Erythroblast (primary cell): Measurements from ENCODE around the gene PPFIBP2.

Source experiments
- GATA1 ChIP-seq: IDR thresholded peaks from 2 replicates; pipeline ENCODE4 v1.6.1; 2011; ENCODE audit warnings: low read depth, mild to moderate bottlenecking, control low read depth, low read length, moderate library complexity
- POLR2A ChIP-seq: IDR thresholded peaks from 2 replicates; pipeline ENCODE4 v1.6.1; 2011; ENCODE audit warnings: mild to moderate bottlenecking, low read length

DNA sequence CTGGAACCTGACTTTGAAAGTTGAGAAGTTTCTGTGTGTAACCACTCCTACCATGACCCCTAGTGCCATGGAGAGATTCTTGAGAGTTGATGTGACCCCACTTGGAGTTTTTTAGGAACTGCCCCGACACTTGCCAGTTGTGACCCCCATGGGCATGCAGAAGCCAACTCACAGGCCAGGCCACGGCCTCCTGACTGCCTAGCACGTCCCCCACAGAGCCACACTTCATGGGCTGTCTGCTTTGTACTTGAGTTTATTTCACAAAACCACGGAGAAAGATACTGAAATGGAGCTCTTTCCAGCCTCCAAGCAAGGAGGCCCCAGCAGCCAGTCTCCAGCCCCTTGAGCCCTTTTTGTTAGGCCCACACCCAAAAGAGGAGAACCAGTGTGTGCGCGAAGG lies 151.1 kb downstream of the PPFIBP2 start:
- no peak for TF ChIP-seq POLR2A
- TF ChIP-seq GATA1: no peak
